HCEC 1CT (cell line): ENCODE measurements around the gene SOCS7.
"Not testable (repeated sequence)": the region's sequence is repeated elsewhere in the genome, so short reads cannot be mapped to it uniquely, and the experiment has no call there.

ENCODE experiments used
- DNase-seq: peaks from one replicate; pipeline ENCODE4 v3.0.0-alpha.2; 2017

SOCS7 gene

DNA sequence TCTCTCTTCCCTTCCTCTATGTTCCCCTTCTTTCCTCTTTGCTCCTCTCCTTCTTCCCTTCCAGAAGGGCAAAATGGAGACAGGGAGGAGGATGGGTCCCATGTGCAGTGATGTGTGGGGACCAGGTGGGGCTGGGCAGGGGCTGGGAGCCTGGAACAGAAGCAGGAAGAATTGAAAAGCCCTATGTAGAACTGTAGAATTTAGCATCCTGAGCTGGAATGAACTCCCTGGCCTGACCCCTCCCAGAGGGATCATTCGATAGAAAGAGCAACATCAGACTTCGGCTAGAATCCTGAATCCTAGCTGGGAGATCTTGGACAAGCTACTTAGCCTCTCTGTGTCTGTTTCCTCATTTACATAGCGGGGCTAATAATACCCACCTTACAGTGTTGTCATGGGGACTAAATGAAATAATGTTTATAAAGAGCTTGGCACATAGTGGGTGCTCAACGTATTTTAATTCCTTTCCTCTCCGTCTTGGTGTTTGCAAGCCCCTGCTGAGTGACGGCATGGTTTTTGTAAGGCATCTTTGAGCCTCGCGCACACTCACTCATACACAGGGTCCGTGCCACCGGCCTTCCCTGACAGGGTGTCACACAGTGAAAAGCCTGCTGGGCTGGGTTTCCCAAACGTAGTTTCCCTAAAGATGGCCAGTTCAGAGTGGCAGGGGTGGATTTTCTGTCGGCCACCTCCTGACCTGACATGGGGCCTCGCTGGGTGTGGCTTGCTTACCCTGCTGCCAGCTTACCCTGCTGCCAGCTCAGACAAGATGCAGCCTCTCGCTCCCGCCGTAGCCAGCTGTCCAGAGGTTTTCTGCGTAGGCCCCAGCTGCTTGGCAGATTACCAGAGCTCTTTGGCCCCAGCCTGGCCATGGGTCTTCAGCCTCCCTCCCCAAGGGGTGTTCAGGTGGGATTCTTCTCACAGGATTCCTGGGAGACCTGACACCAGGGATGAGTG, 70.5 kb downstream of the SOCS7 start:
- no peak for DNase-seq

DNA sequence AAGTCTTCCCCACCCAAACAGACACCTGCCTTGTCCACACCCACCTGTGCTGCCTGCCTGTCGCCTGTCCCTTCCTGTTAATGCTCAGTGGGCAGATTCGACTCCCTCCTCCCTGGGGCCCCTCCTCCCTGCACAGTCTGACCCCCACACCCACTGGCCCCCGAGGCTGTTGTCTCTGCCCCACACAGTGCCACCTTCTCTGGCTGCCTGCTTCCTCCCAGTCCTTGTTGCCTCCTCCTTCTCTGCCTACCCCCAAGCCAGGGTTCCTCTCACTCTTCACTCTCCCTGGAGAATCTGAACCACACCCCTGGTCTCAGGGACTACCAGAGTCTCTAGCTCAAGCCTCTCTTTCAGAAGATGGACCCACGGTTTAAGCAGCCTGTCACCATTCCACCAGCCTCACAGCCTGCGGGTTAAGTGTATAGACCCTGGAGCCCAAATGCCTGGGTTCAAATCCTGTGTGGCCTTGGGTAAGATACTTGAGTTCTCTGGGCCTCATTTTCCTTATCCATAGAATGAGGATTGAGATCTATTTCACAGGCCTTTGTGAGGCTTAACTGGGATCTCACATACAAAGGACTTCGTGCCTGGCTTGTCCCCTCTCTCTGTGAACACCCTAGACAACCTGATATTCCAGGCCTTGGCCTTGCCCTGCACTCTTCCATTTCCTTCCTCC, 72.8 kb downstream of the SOCS7 start:
- DNase-seq, result no peak

DNA sequence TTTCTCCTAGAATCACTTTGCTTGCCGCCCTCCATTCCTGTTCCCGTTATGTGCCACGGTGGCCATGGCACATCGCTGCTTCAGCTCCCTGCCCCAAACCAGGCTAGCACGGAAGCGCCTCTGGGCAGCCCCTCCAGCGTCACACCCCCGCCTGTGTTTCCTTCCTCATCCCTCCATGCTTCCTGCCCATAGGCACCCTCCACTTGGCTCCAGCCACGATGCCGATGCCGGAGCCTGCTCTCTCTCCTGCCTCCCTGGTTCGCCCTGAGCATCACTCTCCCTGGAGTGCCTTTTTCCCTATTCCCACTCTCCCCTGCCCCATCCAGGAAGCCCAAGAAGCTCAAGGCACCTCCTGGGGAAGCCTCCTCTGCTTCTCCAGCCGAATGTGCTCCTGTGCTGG, 73.4 kb downstream of the SOCS7 start:
- no peak for DNase-seq

DNA sequence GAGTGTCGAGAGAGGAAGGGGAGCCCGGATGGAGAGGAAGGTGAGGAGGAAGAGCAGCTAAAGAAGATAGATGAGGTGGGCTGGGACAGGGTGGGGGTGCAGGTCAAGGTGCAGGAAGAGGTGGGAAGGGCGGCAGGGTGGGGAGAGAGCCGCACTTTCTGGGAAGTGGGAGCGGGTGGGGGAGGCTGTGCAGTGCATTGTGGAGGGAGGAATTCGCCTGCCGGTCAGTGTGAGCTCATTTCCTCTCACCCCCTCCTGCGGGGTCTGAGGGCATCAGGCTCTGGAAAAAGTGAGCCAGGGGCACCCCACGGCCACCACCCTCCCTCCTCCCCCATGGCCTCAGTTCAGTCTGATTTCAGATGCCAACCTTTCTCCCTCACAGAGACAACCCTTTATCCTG, 74.1 kb downstream of the SOCS7 start:
- no peak for DNase-seq

DNA sequence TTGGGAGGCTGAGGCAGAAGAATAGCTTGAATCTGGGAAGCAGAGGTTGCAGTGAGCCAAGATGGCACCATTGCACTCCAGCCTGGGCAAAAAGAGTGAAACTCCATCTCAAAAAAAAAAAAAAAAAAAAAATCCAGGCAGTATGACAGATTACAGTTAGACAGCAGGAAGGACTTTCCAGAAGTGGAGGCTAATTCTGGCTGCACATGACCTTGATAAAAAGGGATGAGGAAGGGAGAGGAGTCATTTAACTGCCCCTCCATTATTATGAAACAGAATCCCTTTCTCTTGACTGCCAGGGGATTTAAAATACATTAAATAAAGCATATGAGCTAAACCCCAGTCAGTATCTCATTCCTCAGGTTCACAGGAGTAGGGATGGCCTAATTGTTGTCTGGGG, 74.8 kb downstream of the SOCS7 start:
- DNase-seq, result no peak

DNA sequence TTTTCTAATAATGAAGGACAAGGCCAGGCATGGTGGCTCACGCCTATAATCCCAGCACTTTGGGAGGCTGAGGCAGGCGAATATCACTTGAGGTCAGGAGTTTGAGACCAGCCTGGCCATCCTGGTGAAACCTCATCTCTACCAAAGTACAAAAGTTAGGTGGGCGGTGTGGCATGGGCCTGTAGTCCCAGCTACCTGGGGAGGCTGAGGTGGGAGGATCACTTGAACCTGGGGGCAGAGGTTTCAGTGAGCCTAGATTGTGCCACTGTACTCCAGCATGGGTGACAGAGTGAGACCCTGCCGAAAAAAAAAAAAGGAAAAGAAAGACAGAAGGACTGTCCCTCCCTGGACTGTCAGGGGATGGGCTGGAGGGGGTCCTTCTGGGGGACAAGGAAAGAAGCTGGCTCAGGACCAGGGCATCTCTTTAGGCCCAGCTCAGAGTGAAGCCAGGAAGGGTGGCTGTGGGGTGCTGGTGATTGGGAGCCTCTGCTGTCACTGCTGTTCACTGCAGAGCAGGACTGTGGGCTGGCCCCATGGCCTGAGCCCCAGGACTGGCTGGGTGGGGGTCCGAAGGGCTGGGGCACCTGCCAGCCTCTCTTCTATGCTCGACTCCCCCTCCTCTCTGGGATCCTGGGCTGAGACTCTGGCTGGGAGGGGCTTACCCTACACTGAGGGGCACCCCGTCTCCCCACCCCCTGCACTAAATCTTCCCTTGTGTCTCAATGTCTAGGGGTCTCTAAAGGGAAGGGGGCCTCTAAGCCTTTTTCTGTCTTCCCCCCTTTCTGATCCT, 75.7 kb downstream of the SOCS7 start:
- DNase-seq, result no peak

DNA sequence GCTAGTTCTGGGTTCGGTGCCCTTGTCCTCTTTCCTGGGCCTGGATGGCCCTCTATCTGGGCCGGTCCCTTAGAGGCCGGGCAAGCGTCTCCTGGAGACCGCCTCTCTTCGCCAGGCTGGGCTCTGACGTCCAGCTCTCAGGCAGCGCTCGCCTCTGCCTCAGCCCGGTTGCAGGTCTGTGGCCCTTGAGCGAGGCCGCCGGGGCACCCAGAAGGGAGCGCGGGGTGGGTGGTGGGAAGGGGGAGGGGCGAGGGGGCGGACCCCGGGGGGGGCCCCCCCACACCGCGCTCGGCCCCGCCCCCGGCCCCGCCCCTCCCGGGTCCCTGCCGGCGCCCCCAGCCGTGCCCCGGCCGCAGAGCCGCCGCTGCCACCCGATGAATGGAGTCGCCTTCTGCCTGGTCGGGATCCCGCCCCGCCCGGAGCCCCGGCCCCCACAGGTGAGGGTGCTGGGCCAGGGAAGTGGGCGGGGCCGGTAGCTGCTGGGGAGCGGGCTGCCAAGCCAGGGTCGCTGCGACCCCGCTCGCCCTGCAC, 76.5 kb downstream of the SOCS7 start, which contains the start of gene ARHGAP23:
Gene ARHGAP23, plus strand, starts transcription at position 353 of the 531 bp plus-strand sequence. Its CDS starts 22 bp downstream, at position 375.
- peak; percentile 61 for DNase-seq

DNA sequence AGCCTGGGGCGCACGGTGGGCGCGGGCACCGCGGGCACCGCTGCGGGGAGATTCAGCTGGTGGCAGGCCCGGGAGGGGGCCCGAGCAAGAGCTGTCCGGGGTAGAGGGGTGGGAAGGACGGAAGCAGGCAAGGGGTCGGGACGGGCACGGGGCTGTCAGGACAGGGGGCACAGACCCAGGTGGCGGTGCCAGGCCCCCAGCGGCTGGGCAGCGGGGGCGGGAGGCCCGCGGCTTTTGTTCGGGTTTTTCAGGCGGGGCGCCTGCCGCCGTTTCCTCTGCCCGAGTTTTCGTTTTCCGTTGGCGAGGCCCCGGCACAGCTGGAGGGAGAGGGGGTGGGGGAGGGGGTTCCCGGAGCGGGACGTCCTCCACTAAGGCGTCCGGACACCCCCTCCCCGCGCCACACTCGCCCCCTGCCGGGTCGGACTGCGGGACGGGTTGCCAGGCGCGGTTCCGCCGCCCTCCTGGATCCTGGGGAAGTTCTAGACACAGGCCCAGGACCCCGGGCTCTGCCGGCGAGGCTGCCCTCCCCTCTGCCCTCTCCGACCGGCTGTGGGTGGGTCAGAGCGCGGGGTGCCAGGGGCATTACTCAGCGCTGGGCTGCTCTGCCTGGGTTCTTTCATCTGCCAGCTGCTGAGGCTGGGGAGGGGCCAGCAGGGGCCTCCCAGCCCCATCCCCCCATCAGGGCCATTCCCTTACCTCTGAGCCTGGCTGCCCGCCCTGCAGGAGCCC, 77.2 kb downstream of the SOCS7 start:
- DNase-seq, result peak; percentile 58

DNA sequence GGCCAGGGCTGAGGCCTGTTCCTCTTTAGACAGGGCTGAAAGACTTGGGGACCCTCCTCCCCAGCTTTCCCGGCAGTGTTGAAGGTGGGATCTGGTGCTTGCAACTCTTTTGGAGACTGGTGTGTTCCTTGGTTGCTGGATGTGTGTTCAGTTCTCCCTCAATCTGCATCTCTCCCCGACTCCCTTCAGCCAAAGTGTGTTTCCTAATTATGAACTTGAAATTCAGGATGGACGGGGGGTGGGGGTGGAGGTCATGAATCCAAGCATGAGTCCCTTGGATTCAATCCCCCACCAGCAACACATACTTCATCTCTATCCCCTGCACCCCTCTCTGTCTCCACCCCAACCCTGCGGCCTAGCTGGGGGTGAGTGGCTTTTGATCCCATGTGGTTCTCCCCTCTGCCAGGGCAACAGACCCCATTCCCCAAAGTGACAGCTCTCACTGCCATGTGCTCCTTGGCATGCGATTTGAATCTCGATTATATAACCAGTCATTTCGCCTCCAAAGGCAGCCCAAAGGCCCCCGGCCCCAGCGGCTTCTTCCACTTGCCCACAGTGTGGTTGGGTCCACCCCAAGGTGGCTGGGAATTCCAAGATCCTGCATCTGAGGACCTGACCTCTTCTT, 77.9 kb downstream of the SOCS7 start:
- DNase-seq, result no peak

DNA sequence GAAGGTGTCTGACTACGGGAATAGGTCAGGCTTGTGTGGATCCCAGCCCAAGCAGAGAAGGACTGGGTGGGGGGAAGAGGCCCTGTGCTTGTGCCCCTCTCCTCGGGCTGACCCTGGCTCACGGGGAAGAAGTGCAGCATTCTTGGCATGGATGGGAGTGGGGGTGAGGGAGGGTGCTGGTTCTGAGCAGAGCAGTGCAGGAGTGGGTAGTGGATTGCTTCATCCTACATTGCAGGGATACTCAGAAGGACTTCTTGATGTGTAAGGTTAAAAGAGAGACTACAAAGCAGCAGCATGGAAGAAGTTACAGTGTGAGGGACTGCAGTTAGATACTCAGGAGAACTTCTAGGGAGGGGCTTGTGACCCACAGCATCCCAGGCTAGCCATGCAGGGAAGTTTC, 78.7 kb downstream of the SOCS7 start:
- no peak for DNase-seq

DNA sequence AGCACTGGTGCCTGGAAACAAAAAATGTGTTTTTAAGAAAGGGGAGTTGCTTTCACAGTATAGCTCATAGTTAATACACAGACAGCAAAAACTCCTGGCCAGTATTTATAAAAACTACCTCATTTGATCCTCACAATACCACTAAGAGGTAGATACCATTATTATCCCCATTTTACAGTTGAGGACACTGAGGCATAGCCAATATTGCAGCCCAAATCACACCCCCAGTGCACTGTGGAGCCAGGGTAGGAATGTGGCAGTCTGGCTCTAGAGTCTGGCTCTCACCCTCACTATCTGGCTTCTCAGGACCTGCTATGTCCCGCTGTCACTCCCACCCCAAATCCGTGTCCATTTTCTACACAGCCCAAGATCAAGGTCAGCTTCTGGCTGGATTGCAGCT, 79.2 kb downstream of the SOCS7 start:
- no peak for DNase-seq

DNA sequence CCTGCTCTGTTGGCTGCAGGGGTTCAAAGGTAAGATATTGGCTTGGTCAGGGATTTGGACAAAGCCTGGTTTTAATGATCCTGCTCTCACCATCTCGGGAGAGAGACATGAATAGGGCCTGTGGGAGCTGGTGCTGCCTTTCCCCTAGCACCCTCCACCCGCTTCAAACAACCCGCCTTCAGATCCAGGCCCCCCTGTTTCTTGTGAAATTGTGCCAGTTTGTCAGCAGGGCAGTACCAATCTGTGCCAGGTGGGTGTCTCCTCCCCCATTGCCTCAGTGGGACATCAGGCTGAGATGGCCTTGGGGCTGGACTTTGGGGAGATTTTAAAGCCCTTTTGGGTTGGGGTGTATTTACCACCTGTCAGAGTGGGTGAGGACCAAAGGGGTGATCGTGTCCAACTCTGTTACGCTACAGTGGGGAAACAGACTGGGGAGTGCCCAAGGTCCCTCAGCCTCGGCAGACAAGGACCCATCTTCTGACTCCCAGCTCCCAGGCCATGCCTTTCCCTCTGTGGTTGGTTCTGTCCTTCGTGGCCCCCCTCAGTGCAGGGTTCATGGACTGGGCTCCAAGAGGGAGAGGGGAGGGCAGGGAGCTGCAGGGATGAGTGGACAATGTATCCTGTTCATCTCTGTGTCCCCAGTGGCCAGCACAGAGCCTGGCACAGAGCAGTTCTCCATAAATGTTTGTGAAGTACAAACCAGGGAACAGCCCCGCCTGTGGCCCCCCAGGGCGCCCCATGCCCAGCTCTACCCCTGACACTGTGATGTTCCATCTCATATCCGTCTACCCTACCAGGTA, 79.9 kb downstream of the SOCS7 start:
- DNase-seq, result no peak

DNA sequence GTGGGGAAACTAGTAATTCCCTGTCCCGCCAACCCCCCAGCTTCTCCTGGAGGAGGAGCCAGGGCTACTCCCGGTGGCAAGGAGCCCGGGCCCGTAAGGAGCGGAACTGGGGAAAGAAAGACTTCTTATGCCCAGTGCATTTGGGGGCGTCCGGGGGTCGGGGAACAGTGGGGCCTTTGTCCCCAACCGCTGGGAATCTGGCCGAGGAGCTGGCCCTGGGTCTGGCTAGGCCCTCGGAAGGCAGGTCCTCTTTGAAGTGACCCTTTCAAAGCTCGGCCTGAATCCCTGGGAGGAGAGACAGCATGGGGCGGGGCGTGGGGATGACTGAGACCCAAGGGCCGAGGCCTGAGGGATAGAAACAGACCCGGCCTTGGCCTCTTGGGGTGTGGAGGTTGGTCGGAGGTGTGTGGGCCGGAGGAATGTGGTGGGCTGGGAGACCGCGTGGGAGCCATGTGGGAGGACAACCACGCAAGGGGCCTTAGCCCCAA, 82.6 kb downstream of the SOCS7 start:
- no peak for DNase-seq

DNA sequence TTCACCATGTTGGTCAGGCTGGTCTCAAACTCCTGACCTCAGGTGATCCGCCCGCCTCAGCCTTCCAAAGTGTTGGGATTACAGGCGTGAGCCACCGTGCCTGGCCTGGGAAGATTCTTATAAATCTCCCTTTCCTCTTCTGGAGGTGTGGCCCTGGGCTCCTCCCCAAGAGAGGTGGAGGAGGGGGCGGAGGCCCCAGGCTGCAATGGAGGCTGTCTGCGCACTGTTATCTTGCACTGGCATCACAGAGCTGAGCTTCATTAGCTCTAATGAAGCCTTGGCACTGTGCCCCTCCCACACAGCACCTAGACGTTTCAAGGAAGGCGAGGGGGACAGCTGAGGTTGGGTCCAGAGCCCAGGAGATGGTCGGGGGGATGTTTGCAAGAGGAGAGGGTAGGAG, 84.2 kb downstream of the SOCS7 start:
- no peak for DNase-seq

DNA sequence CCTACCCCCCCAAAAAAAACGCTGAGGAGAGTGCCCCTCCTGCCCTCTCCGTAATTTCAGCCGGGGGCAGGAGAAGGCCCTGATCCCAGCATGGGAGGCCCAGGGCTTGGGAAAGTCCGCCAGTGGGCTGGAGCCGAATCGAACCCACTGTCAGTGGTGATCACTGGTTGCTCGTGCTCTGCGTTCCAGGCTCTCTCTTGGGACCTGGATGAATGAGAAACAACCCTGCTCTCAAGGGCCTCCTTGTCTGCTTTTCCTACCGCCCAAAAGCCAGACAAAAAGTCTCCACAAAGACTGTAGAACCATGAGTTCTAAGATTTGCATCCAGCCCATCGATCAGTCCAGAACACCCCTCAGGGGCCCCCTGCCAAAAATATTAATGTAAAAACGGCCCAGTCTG, 84.7 kb downstream of the SOCS7 start:
- DNase-seq, result no peak

DNA sequence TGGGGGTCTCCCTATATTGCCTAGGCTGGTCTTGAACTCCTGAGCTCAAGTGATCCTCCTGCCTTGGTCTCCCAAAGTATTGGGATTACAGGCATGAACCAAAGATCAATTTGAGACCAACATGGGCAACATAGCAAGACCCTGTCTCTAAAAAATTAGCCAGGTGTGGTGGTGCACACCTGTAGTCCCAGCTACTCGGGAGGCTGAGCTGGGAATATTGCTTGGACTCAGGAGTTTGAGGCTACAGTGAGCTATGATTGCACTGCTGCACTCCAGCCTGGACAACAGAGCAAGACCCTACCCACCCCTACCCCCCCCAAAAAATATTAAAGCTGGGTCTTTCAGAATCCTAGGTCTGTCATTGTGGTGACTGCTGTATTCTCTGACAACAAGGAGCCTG, 85.7 kb downstream of the SOCS7 start:
- DNase-seq, result not testable (repeated sequence)

DNA sequence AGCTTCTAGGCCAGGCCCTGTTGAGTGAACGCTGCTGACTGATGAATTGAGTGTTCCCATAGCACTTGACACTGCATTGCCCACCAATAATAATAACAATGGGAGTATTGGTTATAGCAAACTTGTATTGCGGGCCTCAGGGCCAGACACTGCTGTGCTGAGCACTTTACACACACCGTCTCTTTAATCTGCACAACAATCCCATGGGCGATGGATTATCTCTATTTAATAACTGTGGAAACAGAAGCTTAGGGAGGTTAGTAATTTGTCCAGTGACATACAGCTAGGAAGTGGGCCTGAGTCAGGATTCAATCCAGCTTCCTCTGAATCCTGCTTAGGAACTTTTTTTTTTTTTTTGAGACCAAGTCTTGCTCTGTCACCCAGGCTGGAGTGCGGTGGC, 87.8 kb downstream of the SOCS7 start:
- DNase-seq, result no peak

DNA sequence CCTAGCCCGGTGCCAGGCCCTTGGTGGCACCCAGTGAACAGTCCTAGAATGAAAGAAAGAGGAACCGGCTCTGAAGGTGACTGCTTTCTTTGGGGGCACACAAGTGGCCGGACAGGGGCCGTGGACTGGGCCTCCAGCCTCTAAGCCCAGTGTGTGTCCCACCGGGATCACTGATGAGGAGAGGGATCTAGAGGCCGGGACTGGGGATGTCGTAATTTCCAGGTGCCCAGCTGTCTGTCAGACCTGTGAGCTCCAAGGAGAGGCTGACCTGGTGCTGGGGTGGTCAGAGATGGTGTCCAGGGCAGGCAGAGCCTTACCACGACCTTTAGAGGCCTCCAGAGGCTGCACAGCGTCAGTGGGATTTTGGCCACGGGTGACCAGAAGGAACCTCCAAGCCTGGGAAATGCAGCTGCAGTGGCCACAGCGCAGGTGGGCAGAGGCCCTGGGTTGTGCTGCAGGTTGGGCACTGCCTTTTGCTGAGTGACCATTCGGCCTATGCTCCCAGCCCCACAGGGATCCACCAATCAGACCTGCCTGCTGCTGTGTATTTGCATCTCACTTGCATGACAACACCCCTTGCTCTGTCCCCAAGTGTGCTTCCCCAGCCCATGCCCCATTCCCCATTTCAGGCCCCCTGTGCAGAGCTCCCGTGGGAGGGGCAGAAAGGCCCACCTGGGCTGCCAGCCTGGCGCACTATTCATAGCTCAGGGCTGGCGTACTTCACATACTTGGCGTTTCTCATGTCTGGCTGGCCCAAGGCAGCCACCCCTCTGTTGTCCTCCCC, 89.2 kb downstream of the SOCS7 start:
- DNase-seq, result no peak

DNA sequence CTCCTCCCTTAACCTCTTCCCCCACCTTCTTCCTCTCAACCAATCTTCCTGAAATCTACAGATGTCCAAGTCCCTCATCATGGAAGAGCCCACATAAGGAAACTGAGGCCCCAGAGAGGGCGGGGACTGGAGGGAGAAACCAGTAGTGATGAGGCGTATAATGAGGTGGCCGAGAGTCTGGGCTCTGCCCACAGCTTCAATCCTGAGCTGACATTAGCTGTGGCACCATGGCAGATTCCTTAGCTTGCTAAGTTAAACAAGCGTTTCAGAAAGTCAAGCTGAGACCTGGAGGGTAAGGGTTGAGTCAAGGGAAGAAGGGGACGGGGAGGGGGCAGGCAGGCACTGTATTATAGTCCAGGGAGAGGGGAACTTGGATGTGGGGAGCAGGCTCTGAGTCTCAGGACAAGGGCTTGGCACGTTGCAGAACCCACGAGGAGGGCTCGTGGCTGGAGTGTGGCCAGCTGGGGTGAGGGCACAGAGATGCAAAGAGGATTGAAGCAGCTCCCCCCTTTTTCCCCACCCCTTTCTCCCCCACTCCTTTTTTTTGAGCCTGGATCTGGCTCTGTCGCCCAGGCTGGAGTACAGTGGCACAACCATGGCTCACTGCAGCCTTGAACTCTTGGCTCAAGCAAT, 89.9 kb downstream of the SOCS7 start:
- DNase-seq, result no peak

DNA sequence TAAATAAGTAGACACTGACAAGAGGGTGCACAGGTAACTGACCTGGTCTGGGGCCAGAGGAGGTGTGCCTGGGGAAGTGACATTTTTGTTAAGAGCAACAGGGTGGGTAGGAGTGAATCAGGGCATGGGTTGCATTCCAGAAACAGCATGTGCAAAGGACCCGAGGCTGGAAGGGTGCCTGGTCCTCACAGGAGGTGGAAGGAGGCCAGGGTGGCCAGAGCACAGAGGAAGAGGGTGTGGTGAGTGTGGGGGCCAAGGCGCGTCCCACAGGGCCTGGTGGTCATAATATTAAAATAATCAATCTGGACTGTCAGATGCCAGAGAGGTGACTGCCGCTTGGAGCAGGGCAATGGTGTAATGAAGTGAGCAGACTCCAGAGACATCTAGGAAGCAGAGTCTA, 90.9 kb downstream of the SOCS7 start:
- no peak for DNase-seq
